MM.1S (cell line): Measurements from ENCODE around the gene PTPRK.

Source experiments
- DNase-seq: peaks from one replicate; pipeline ENCODE4 v3.0.0-alpha.2; 2015
- H2AFZ ChIP-seq: fragments of 300-600 bp; sonication (generic); 2 replicates; pipeline ENCODE4 v1.6.0; 2016; ENCODE audit warnings: antibody characterized with exemption, low read length
- H3F3A ChIP-seq: fragments of 300-600 bp; sonication (generic); 2 replicates; pipeline ENCODE4 v1.6.1; 2016; ENCODE audit warnings: mild to moderate bottlenecking, antibody characterized with exemption, low read length, moderate library complexity, mixed read lengths; ENCODE audit not compliant: insufficient read depth
- H3K27ac ChIP-seq: fragments of 300-600 bp; sonication (generic); 2 replicates; pipeline ENCODE4 v1.5.1; 2016; ENCODE audit warnings: mild to moderate bottlenecking, low read length
- H3K27me3 ChIP-seq: fragments of 300-600 bp; sonication (generic); replicated peaks from 2 replicates; pipeline ENCODE4 v1.6.0; 2016; ENCODE audit warnings: low read length; ENCODE audit not compliant: insufficient read depth
- H3K36me3 ChIP-seq: fragments of 300-600 bp; sonication (generic); replicated peaks from 2 replicates; pipeline ENCODE4 v1.6.1; 2016; ENCODE audit warnings: mild to moderate bottlenecking, low read length, mixed read lengths; ENCODE audit not compliant: insufficient read depth
- H3K4me1 ChIP-seq: fragments of 300-600 bp; sonication (generic); 2 replicates; pipeline ENCODE4 v1.6.1; 2016; ENCODE audit warnings: low read length, mixed read lengths
- H3K4me2 ChIP-seq: fragments of 300-600 bp; sonication (generic); 2 replicates; pipeline ENCODE4 v1.6.0; 2016; ENCODE audit warnings: low read depth, low read length
- H3K4me3 ChIP-seq: fragments of 300-600 bp; sonication (generic); 2 replicates; pipeline ENCODE4 v1.5.1; 2016; ENCODE audit warnings: low read length, mixed read lengths
- H3K79me2 ChIP-seq: fragments of 300-600 bp; sonication (generic); 2 replicates; pipeline ENCODE4 v1.6.1; 2016; ENCODE audit warnings: mixed run types, low read length, mixed read lengths
- H3K9ac ChIP-seq: fragments of 300-600 bp; sonication (generic); 2 replicates; pipeline ENCODE4 v1.6.1; 2016; ENCODE audit warnings: low read length, mixed read lengths
- H3K9me2 ChIP-seq: fragments of 300-600 bp; sonication (generic); replicated peaks from 2 replicates; pipeline ENCODE4 v1.6.1; 2016; ENCODE audit warnings: mild to moderate bottlenecking, low read length, mixed read lengths; ENCODE audit not compliant: insufficient read depth
- H3K9me3 ChIP-seq: fragments of 300-600 bp; sonication (generic); replicated peaks from 2 replicates; pipeline ENCODE4 v1.6.1; 2016; ENCODE audit warnings: mild to moderate bottlenecking, low read length, mixed read lengths; ENCODE audit not compliant: insufficient read depth
- H4K20me1 ChIP-seq: fragments of 300-600 bp; sonication (generic); 2 replicates; pipeline ENCODE4 v1.6.1; 2016; ENCODE audit warnings: mild to moderate bottlenecking, low read length, moderate library complexity, mixed read lengths; ENCODE audit not compliant: insufficient read depth
- CTCF ChIP-seq: fragments of 300-600 bp; sonication (generic); IDR thresholded peaks from 2 replicates; pipeline ENCODE4 v1.5.1; 2016; ENCODE audit warnings: antibody characterized with exemption, low read length, mixed read lengths
- EZH2 ChIP-seq: fragments of 300-600 bp; sonication (generic); optimal IDR thresholded peaks from 2 replicates; pipeline ENCODE3; 2017; ENCODE audit warnings: low read depth, mild to moderate bottlenecking, antibody characterized with exemption, low read length, mixed read lengths
- EZH2phosphoT487 ChIP-seq: fragments of 300-600 bp; sonication (generic); IDR thresholded peaks from 2 replicates; pipeline ENCODE4 v1.6.1; 2018; ENCODE audit warnings: antibody characterized with exemption, low read length

Gene PTPRK

GRCh38 chr6:128275030-128275429 is 245.4 kb downstream of the PTPRK start:
- TF ChIP-seq EZH2 (no peak), EZH2phosphoT487 (no peak), CTCF (no peak)
- no peak for DNase-seq
- Histone ChIP-seq H3K4me2 (no peak overlapping the region), H3K79me2 (no peaks in the 10 kb centered on the region), H3K4me3 (no peak overlapping the region), H2AFZ (no peak overlapping the region), H4K20me1 (no peaks in the 10 kb centered on the region), H3K9me3 (no peaks in the 10 kb centered on the region), H3K36me3 (no peaks in the 10 kb centered on the region), H3K9me2 (no peaks in the 10 kb centered on the region), H3K27ac (no peak overlapping the region), H3K4me1 (no peaks in the 10 kb centered on the region), H3F3A (no peaks in the 10 kb centered on the region), H3K9ac (no peak overlapping the region), H3K27me3 (no peaks in the 10 kb centered on the region)

- no peak for DNase-seq
- H2AFZ ChIP-seq = no peak overlapping the region
- H3K27me3 ChIP-seq = no peaks in the 10 kb centered on the region
- H3F3A ChIP-seq = no peaks in the 10 kb centered on the region
- H4K20me1 ChIP-seq = no peaks in the 10 kb centered on the region
- H3K4me3 ChIP-seq = no peak overlapping the region
- no peak overlapping the region for H3K27ac ChIP-seq
- H3K4me1 ChIP-seq = no peaks in the 10 kb centered on the region
- H3K9ac ChIP-seq = no peak overlapping the region
- TF ChIP-seq EZH2 = no peak
- TF ChIP-seq EZH2phosphoT487 = no peak
- no peak for TF ChIP-seq CTCF
- H3K4me2 ChIP-seq = no peak overlapping the region
- H3K9me2 ChIP-seq = no peaks in the 10 kb centered on the region
- no peaks in the 10 kb centered on the region for H3K9me3 ChIP-seq
- no peaks in the 10 kb centered on the region for H3K79me2 ChIP-seq
- H3K36me3 ChIP-seq = peaks cover 3% of the 10 kb centered on the region; the same call in 1 of the 2 replicates
These were observed 248.9 kb downstream of the PTPRK start for GRCh38 chr6:128271527-128271926.

GRCh38 chr6:128271011-128271410 is 249.4 kb downstream of the PTPRK start:
- Histone ChIP-seq H3F3A (no peaks in the 10 kb centered on the region), H3K9me2 (no peaks in the 10 kb centered on the region), H3K27me3 (no peaks in the 10 kb centered on the region), H3K4me1 (no peaks in the 10 kb centered on the region), H3K9me3 (no peaks in the 10 kb centered on the region), H2AFZ (no peak overlapping the region), H3K9ac (no peak overlapping the region), H3K36me3 (peaks cover 3% of the 10 kb centered on the region; the same call in 1 of the 2 replicates), H3K27ac (no peak overlapping the region), H4K20me1 (no peaks in the 10 kb centered on the region), H3K79me2 (no peaks in the 10 kb centered on the region), H3K4me3 (no peak overlapping the region), H3K4me2 (no peak overlapping the region)
- no peak for DNase-seq
- TF ChIP-seq EZH2phosphoT487 = no peak
- no peak for TF ChIP-seq EZH2
- no peak for TF ChIP-seq CTCF
